Activated CD4-positive, alpha-beta memory T cell treated with anti-CD3 and anti-CD28 coated beads for 36 hours (primary cell): ENCODE data around the gene TMEM108. TPM values are rescaled to one million over a fixed set of nuclear protein-coding genes. Genes with fewer than 3 reads are reported as not detected.

Experiments
- CTCF ChIA-PET: fragments of 350-600 bp; sonication (Branson Sonifier 250); formaldehyde crosslinking; loops from one replicate; lab custom pipeline; 2021; ENCODE audit warnings: antibody characterized with exemption, inconsistent platforms; lab: Charles Lee
- POLR2A ChIA-PET: fragments of 350-600 bp; sonication (Branson Sonifier 250); formaldehyde crosslinking; loops from one replicate; lab custom pipeline; 2021; ENCODE audit warnings: antibody characterized with exemption; lab: Charles Lee
- DNase-seq: peaks from one replicate; pipeline ENCODE4 v3.0.0-alpha.2; 2020
- H3K27ac Mint-ChIP-seq: one replicate; pipeline ENCODE4 v1.8.0; 2021; ENCODE audit warnings: mixed read lengths
- H3K27me3 Mint-ChIP-seq: one replicate; pipeline ENCODE4 v1.8.0; 2021; ENCODE audit warnings: mixed read lengths
- H3K36me3 Mint-ChIP-seq: one replicate; pipeline ENCODE4 v1.8.0; 2021; ENCODE audit warnings: mixed read lengths
- H3K4me1 Mint-ChIP-seq: one replicate; pipeline ENCODE4 v1.8.0; 2021; ENCODE audit warnings: low read depth, mixed read lengths
- H3K4me3 Mint-ChIP-seq: one replicate; pipeline ENCODE4 v1.8.0; 2021; ENCODE audit warnings: mild to moderate bottlenecking, mixed read lengths
- H3K9me3 Mint-ChIP-seq: one replicate; pipeline ENCODE4 v1.8.0; 2021; ENCODE audit warnings: mixed read lengths
- intact Hi-C: fragments of 100-400 bp; cut with micrococcal nuclease; formaldehyde crosslinking; loops from one replicate; pipeline ENCODE4 v1.15.1; 2023
- total RNA-seq, 2 experiments: library from RNA; stranded (reverse); gene quantifications; one replicate each; pipeline ENCODE4 v1.2.3, GENCODE V29; 2021

Gene TMEM108
- total RNA-seq, 2 experiments from 2014 or later, result not detected

GRCh38 chr3:133125171-133125570, 87.0 kb downstream of the TMEM108 start:
- CTCF ChIA-PET, result no interaction called here
- Mint-ChIP-seq H3K9me3 (no peaks in the 10 kb centered on the region), H3K4me1 (no peaks in the 10 kb centered on the region), H3K27ac (no peak overlapping the region), H3K27me3 (peaks cover 3% of the 10 kb centered on the region), H3K4me3 (no peak overlapping the region), H3K36me3 (no peaks in the 10 kb centered on the region)
- intact Hi-C loops, result no loop called here
- POLR2A ChIA-PET, result no interaction called here
- no peak for DNase-seq

- Mint-ChIP-seq H3K27me3 (peaks cover 3% of the 10 kb centered on the region), H3K4me3 (no peak overlapping the region), H3K27ac (no peak overlapping the region), H3K4me1 (no peaks in the 10 kb centered on the region), H3K36me3 (no peaks in the 10 kb centered on the region), H3K9me3 (no peaks in the 10 kb centered on the region)
- ChIA-PET POLR2A (no interaction called here), CTCF (no interaction called here)
- intact Hi-C loops, result no loop called here
- DNase-seq, result no peak
Observed at GRCh38 chr3:133125802-133126201, 87.6 kb downstream of the TMEM108 start.

- CTCF ChIA-PET, result no interaction called here
- no peak overlapping the region for H3K27ac Mint-ChIP-seq
Observed at GRCh38 chr3:133127381-133127780, 89.2 kb downstream of the TMEM108 start.

GRCh38 chr3:133130168-133130567, 92.0 kb downstream of the TMEM108 start:
- POLR2A ChIA-PET, result interaction anchor here (0.5 kb wide), 1 partner anchor 66 kb away, joined by 3 read pairs; no protein-coding TSS in a partner anchor
- no peaks in the 10 kb centered on the region for H3K9me3 Mint-ChIP-seq
- no peaks in the 10 kb centered on the region for H3K27me3 Mint-ChIP-seq
- no peak overlapping the region for H3K4me3 Mint-ChIP-seq
- H3K27ac Mint-ChIP-seq, result no peak overlapping the region
- DNase-seq, result no peak
- H3K4me1 Mint-ChIP-seq, result no peaks in the 10 kb centered on the region
- H3K36me3 Mint-ChIP-seq, result no peaks in the 10 kb centered on the region
- CTCF ChIA-PET, result no interaction called here
- intact Hi-C loops, result no loop called here

More at GRCh38 chr3:133127381-133127780, 89.2 kb downstream of the TMEM108 start:
- no peak for DNase-seq
- Mint-ChIP-seq H3K9me3 (no peaks in the 10 kb centered on the region), H3K36me3 (no peaks in the 10 kb centered on the region), H3K4me3 (no peak overlapping the region), H3K4me1 (no peaks in the 10 kb centered on the region), H3K27me3 (no peaks in the 10 kb centered on the region)
- intact Hi-C loops, result no loop called here
- POLR2A ChIA-PET, result no interaction called here

GRCh38 chr3:133135306-133135705, 97.1 kb downstream of the TMEM108 start:
- Mint-ChIP-seq H3K4me1 (no peaks in the 10 kb centered on the region), H3K36me3 (no peaks in the 10 kb centered on the region), H3K9me3 (no peaks in the 10 kb centered on the region), H3K4me3 (no peak overlapping the region), H3K27me3 (no peaks in the 10 kb centered on the region), H3K27ac (no peak overlapping the region)
- ChIA-PET CTCF (no interaction called here), POLR2A (interaction anchor here (0.6 kb wide), 1 partner anchor 58 kb away, joined by 3 read pairs; no protein-coding TSS in a partner anchor)
- no peak for DNase-seq
- intact Hi-C loops, result no loop called here

- no peak for DNase-seq
- no peaks in the 10 kb centered on the region for H3K27me3 Mint-ChIP-seq
- POLR2A ChIA-PET, result no interaction called here
- H3K27ac Mint-ChIP-seq, result no peak overlapping the region
- H3K4me3 Mint-ChIP-seq, result no peak overlapping the region
- H3K4me1 Mint-ChIP-seq, result no peaks in the 10 kb centered on the region
- intact Hi-C loops, result no loop called here
- no peaks in the 10 kb centered on the region for H3K9me3 Mint-ChIP-seq
- CTCF ChIA-PET, result no interaction called here
- H3K36me3 Mint-ChIP-seq, result no peaks in the 10 kb centered on the region
Observed at GRCh38 chr3:133136114-133137041, 98.2 kb downstream of the TMEM108 start.

- H3K36me3 Mint-ChIP-seq, result no peaks in the 10 kb centered on the region
- H3K9me3 Mint-ChIP-seq, result no peaks in the 10 kb centered on the region
- H3K27ac Mint-ChIP-seq, result no peak overlapping the region
- no peak for DNase-seq
- POLR2A ChIA-PET, result no interaction called here
- CTCF ChIA-PET, result no interaction called here
- H3K4me3 Mint-ChIP-seq, result no peak overlapping the region
- H3K27me3 Mint-ChIP-seq, result no peaks in the 10 kb centered on the region
- no peaks in the 10 kb centered on the region for H3K4me1 Mint-ChIP-seq
- intact Hi-C loops, result no loop called here
Observed at GRCh38 chr3:133137042-133137996, 99.1 kb downstream of the TMEM108 start.

- intact Hi-C loops, result no loop called here
- Mint-ChIP-seq H3K4me1 (no peaks in the 10 kb centered on the region), H3K9me3 (no peaks in the 10 kb centered on the region), H3K27ac (no peak overlapping the region), H3K4me3 (no peak overlapping the region), H3K27me3 (no peaks in the 10 kb centered on the region), H3K36me3 (no peaks in the 10 kb centered on the region)
- DNase-seq, result no peak
- ChIA-PET POLR2A (no interaction called here), CTCF (no interaction called here)
Observed at GRCh38 chr3:133138017-133138416, 99.8 kb downstream of the TMEM108 start.

GRCh38 chr3:133152056-133152455, 113.9 kb downstream of the TMEM108 start:
- ChIA-PET CTCF (no interaction called here), POLR2A (no interaction called here)
- H3K4me1 Mint-ChIP-seq, result no peaks in the 10 kb centered on the region
- DNase-seq, result no peak
- H3K27me3 Mint-ChIP-seq, result no peaks in the 10 kb centered on the region
- no peak overlapping the region for H3K27ac Mint-ChIP-seq
- intact Hi-C loops, result no loop called here
- H3K4me3 Mint-ChIP-seq, result no peak overlapping the region
- no peaks in the 10 kb centered on the region for H3K9me3 Mint-ChIP-seq
- H3K36me3 Mint-ChIP-seq, result no peaks in the 10 kb centered on the region

GRCh38 chr3:133152681-133153220, 114.6 kb downstream of the TMEM108 start:
- Mint-ChIP-seq H3K27ac (no peak overlapping the region), H3K27me3 (no peaks in the 10 kb centered on the region), H3K9me3 (no peaks in the 10 kb centered on the region), H3K4me3 (no peak overlapping the region), H3K36me3 (no peaks in the 10 kb centered on the region), H3K4me1 (no peaks in the 10 kb centered on the region)
- intact Hi-C loops, result no loop called here
- DNase-seq, result no peak
- CTCF ChIA-PET, result no interaction called here
- POLR2A ChIA-PET, result no interaction called here

- POLR2A ChIA-PET, result no interaction called here
- no peak for DNase-seq
- H3K36me3 Mint-ChIP-seq, result no peaks in the 10 kb centered on the region
- no peaks in the 10 kb centered on the region for H3K4me1 Mint-ChIP-seq
- intact Hi-C loops, result no loop called here
- no peak overlapping the region for H3K27ac Mint-ChIP-seq
- no peaks in the 10 kb centered on the region for H3K27me3 Mint-ChIP-seq
- H3K4me3 Mint-ChIP-seq, result no peak overlapping the region
- H3K9me3 Mint-ChIP-seq, result no peaks in the 10 kb centered on the region
- CTCF ChIA-PET, result no interaction called here
Observed at GRCh38 chr3:133153382-133153781, 115.2 kb downstream of the TMEM108 start.

- Mint-ChIP-seq H3K27me3 (peaks cover 1% of the 10 kb centered on the region), H3K36me3 (no peaks in the 10 kb centered on the region), H3K4me1 (no peaks in the 10 kb centered on the region), H3K27ac (no peak overlapping the region), H3K9me3 (no peaks in the 10 kb centered on the region), H3K4me3 (no peak overlapping the region)
- ChIA-PET POLR2A (no interaction called here), CTCF (no interaction called here)
- DNase-seq, result no peak
- intact Hi-C loops, result no loop called here
Observed at GRCh38 chr3:133157716-133158115, 119.5 kb downstream of the TMEM108 start.
